ENCODE measurements around the gene ANKRD28. TPM values are rescaled to one million over a fixed set of nuclear protein-coding genes. Genes with fewer than 3 reads are reported as not detected.

Gene ANKRD28
- total and polyA plus RNA-seq, 7 donors, result 13.4 to 64.5 (median 41.5) TPM

GRCh38 chr3:15649858-15650257 lies 147.9 kb downstream of the ANKRD28 start:
- intact Hi-C loops (cut with DNase I), result loop anchor here (5.0 kb wide), 1 partner anchor 87 kb away; no protein-coding TSS in a partner anchor
- Histone ChIP-seq H3K4me3 (no peak overlapping the region), H3K36me3 (no peaks in the 10 kb centered on the region), H3K27me3 (no peaks in the 10 kb centered on the region), H3K27ac (no peak overlapping the region), H3K9me3 (no peaks in the 10 kb centered on the region), H3K4me1 (peaks cover 0 to 42% (median 35%) of the 10 kb centered on the region in 4 donors)
- no peak for DNase-seq
- no peak for TF ChIP-seq POLR2AphosphoS5 (IDR thresholded peaks at IDR 0.05)
- no peak for TF ChIP-seq POLR2A (IDR thresholded peaks at IDR 0.05)
- TF ChIP-seq EP300 (IDR thresholded peaks at IDR 0.05), result no peak
- TF ChIP-seq CTCF (IDR thresholded peaks at IDR 0.05), result no peak
- 85 to 94% methylated on average over 5 of the region's 5 CpGs for WGBS, 2 donors

GRCh38 chr3:15649341-15649740 lies 148.4 kb downstream of the ANKRD28 start:
- no peak for DNase-seq
- H3K36me3 ChIP-seq, result no peaks in the 10 kb centered on the region
- H3K27me3 ChIP-seq, result no peaks in the 10 kb centered on the region
- intact Hi-C loops (cut with DNase I), result loop anchor here (5.0 kb wide), 1 partner anchor 88 kb away; no protein-coding TSS in a partner anchor
- TF ChIP-seq EP300 (IDR thresholded peaks at IDR 0.05), result no peak
- TF ChIP-seq CTCF (IDR thresholded peaks at IDR 0.05), result no peak
- H3K9me3 ChIP-seq, result no peaks in the 10 kb centered on the region
- 79 to 94% methylated on average over 3 of the region's 3 CpGs for WGBS, 2 donors
- H3K4me3 ChIP-seq, result no peak overlapping the region
- H3K27ac ChIP-seq, result no peak overlapping the region
- H3K4me1 ChIP-seq, result peaks cover 0 to 42% (median 35%) of the 10 kb centered on the region in 4 donors

- Histone ChIP-seq H3K27me3 (no peaks in the 10 kb centered on the region), H3K4me3 (no peak overlapping the region), H3K9me3 (no peaks in the 10 kb centered on the region), H3K27ac (peak overlapping the region; percentile 77 to 83 (median 82)), H3K36me3 (no peaks in the 10 kb centered on the region), H3K4me1 (peaks cover 0 to 36% (median 30%) of the 10 kb centered on the region in 4 donors)
- TF ChIP-seq EP300 (IDR thresholded peaks at IDR 0.05), result no peak
- no peak for TF ChIP-seq CTCF (IDR thresholded peaks at IDR 0.05)
- TF ChIP-seq POLR2A (IDR thresholded peaks at IDR 0.05), result no peak
- TF ChIP-seq POLR2AphosphoS5 (IDR thresholded peaks at IDR 0.05), result no peak
- no peak for DNase-seq
- 50 to 85% methylated on average over 4 of the region's 4 CpGs for WGBS, 2 donors
- intact Hi-C loops (cut with DNase I), result loop anchor here (5.0 kb wide), 1 partner anchor 90 kb away; no protein-coding TSS in a partner anchor
Observed at GRCh38 chr3:15647611-15648167, 150.1 kb downstream of the ANKRD28 start.

- 64 to 83% methylated on average over 13 of the region's 13 CpGs for WGBS, 2 donors
- Histone ChIP-seq H3K9me3 (no peaks in the 10 kb centered on the region), H3K36me3 (no peaks in the 10 kb centered on the region), H3K4me1 (peaks cover 0 to 36% (median 30%) of the 10 kb centered on the region in 4 donors), H3K27me3 (no peaks in the 10 kb centered on the region), H3K27ac (peak overlapping the region; percentile 77 to 83 (median 82)), H3K4me3 (no peak overlapping the region)
- DNase-seq, result peak; percentile 79
- intact Hi-C loops (cut with DNase I), result loop anchor here (5.0 kb wide), 1 partner anchor 90 kb away; no protein-coding TSS in a partner anchor
- TF ChIP-seq EP300 (IDR thresholded peaks at IDR 0.05) (peak in 2 of 4 donors; percentile 7 to 20), POLR2AphosphoS5 (IDR thresholded peaks at IDR 0.05) (peak; percentile 5 to 70 (median 31)), CTCF (IDR thresholded peaks at IDR 0.05) (no peak), POLR2A (IDR thresholded peaks at IDR 0.05) (no peak)
Observed at GRCh38 chr3:15646851-15647511, 150.8 kb downstream of the ANKRD28 start.

Measured in sigmoid colon (tissue), 7 donors.